Lower lobe of right lung (tissue), 2 donors: Measurements from ENCODE around the gene KNTC1. TPM values are rescaled to one million over a fixed set of nuclear protein-coding genes. Genes with fewer than 3 reads are reported as not detected.

ENCODE experiments used
- ATAC-seq, 2 donors: fragments of 200-7000 bp; cut with Tn5 transposase; one replicate each; pipeline ENCODE4 v1.9.1; 2020 to 2022; ENCODE audit warnings: mild to moderate bottlenecking in 2 of 2, moderate library complexity in 2 of 2
- DNase-seq: peaks from one replicate; pipeline ENCODE4 v3.0.0-alpha.2; 2020
- H3K27ac ChIP-seq: fragments of 200-600 bp; one replicate; pipeline ENCODE4 v1.8.0; 2022
- H3K27me3 ChIP-seq: fragments of 200-600 bp; one replicate; pipeline ENCODE4 v1.8.0; 2022; ENCODE audit warnings: low read depth
- H3K36me3 ChIP-seq: fragments of 200-600 bp; one replicate; pipeline ENCODE4 v1.8.0; 2022; ENCODE audit warnings: mild to moderate bottlenecking
- H3K4me1 ChIP-seq: fragments of 200-600 bp; one replicate; pipeline ENCODE4 v1.8.0; 2022
- H3K4me3 ChIP-seq: fragments of 200-600 bp; one replicate; pipeline ENCODE4 v1.8.0; 2022; ENCODE audit warnings: mild to moderate bottlenecking
- H3K9me3 ChIP-seq: fragments of 200-600 bp; one replicate; pipeline ENCODE4 v1.8.0; 2022
- CTCF ChIP-seq: fragments of 200-600 bp; IDR thresholded peaks from one replicate; pipeline ENCODE4 v1.8.0; 2022; ENCODE audit warnings: antibody characterized with exemption, mild to moderate bottlenecking
- intact Hi-C: fragments of 100-400 bp; cut with DNase I; formaldehyde crosslinking; loops from one replicate; pipeline ENCODE4 v1.11.0; 2022
- total RNA-seq: library from RNA; stranded (reverse); fragmentation: NEBNext Ultra II Directional; extraction: Animal tissue kit (Norgen Biotek cat#: 25700); gene quantifications from one replicate; pipeline ENCODE4 v1.2.1, GENCODE V29; 2021
- donor health status: DM: no; HTN: yes; CAD: no; lungs with severe emphysema.

Gene KNTC1
- total RNA-seq, 1 donor from 2014 or later: 8.7 TPM

- Histone ChIP-seq H3K27ac (no peak overlapping the region), H3K36me3 (peaks cover 100% of the 10 kb centered on the region), H3K9me3 (no peaks in the 10 kb centered on the region), H3K4me1 (no peaks in the 10 kb centered on the region), H3K27me3 (no peaks in the 10 kb centered on the region), H3K4me3 (no peak overlapping the region)
- no peak for TF ChIP-seq CTCF
- ATAC-seq: no peak
- intact Hi-C loops: no loop called here
- no peak for DNase-seq
These were observed 11.8 kb upstream of the KNTC1 start for GRCh38 chr12:122515275-122515674.

- TF ChIP-seq CTCF: no peak
- intact Hi-C loops: no loop called here
- Histone ChIP-seq H3K4me1 (peaks cover 4% of the 10 kb centered on the region), H3K27me3 (no peaks in the 10 kb centered on the region), H3K4me3 (no peak overlapping the region), H3K27ac (no peak overlapping the region), H3K9me3 (no peaks in the 10 kb centered on the region), H3K36me3 (peaks cover 100% of the 10 kb centered on the region)
- no peak for DNase-seq
- no peak for ATAC-seq
These were observed 10.3 kb upstream of the KNTC1 start for GRCh38 chr12:122516544-122517361.

DNA sequence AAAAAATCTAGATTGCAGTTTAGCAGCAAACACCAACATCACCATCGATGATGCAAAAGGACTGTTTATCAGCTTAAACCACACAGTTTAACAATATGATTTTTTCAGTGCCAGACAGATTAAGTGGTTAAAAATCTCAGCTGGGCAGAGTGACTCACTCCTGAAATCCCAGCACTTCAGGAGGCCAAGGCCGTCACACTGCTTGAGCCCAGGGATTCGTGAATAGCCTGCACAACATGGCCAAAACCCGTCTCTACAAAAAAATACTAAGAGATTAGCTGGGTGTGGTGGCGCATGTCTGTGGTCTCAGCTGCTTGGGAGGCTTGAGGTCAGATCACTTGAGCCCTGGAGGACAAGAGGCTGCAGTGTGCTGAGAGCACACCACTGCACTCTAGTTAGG lies 9.2 kb upstream of the KNTC1 start:
- Histone ChIP-seq H3K4me3 (no peak overlapping the region), H3K27me3 (no peaks in the 10 kb centered on the region), H3K27ac (no peak overlapping the region), H3K9me3 (no peaks in the 10 kb centered on the region), H3K4me1 (peaks cover 16% of the 10 kb centered on the region), H3K36me3 (peaks cover 100% of the 10 kb centered on the region)
- TF ChIP-seq CTCF: no peak
- intact Hi-C loops: no loop called here
- no peak for DNase-seq
- ATAC-seq: peak; percentile 40 to 49

DNA sequence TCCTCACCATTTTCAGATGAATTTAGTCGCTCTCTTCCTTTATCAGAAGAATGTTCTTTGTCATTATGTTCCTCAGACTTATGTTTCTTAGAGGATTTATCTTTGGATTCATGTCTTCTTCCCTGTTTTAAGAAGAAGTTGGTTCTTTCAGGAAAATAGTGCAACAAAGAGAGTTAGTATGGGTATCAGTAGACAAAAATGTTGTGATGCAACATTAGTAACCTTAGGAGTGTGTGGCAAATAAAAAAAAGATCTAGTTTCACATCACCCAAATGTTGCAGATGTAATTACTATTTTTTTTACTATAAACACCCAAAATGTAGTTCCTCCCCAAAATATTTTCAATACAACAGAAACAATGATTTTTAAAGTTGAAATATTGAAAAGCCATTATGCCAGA lies 8.1 kb upstream of the KNTC1 start:
- H3K9me3 ChIP-seq: no peaks in the 10 kb centered on the region
- intact Hi-C loops: no loop called here
- H3K36me3 ChIP-seq: peaks cover 90% of the 10 kb centered on the region

GRCh38 chr12:122519418-122519817 lies 7.6 kb upstream of the KNTC1 start:
- Histone ChIP-seq H3K9me3 (no peaks in the 10 kb centered on the region), H3K36me3 (peaks cover 86% of the 10 kb centered on the region), H3K4me3 (no peak overlapping the region), H3K27me3 (no peaks in the 10 kb centered on the region), H3K27ac (no peak overlapping the region), H3K4me1 (peaks cover 31% of the 10 kb centered on the region)
- intact Hi-C loops: no loop called here
- DNase-seq: no peak
- ATAC-seq: no peak
- no peak for TF ChIP-seq CTCF

More for the DNA sequence above, 8.1 kb upstream of the KNTC1 start:
- Histone ChIP-seq H3K27me3 (no peaks in the 10 kb centered on the region), H3K4me1 (peaks cover 26% of the 10 kb centered on the region), H3K27ac (no peak overlapping the region), H3K4me3 (no peak overlapping the region)
- no peak for ATAC-seq
- no peak for DNase-seq
- TF ChIP-seq CTCF: no peak
